ENCODE results near the gene SND1.
A peak's percentile ranks its signal among the peaks of the same experiment; 100 is the strongest.

The SND1 gene

GRCh38 chr7:128119036-128119435, 467.0 kb downstream of the SND1 start:
- DNase-seq (ENCODE audit: low spot score): no peak

- DNase-seq (ENCODE audit: low spot score): no peak
These were observed 468.1 kb downstream of the SND1 start for GRCh38 chr7:128120116-128120515.

GRCh38 chr7:128120976-128121490, 469.0 kb downstream of the SND1 start:
- no peak for DNase-seq (ENCODE audit: low spot score)

GRCh38 chr7:128121711-128122530, 469.9 kb downstream of the SND1 start:
- DNase-seq (ENCODE audit: low spot score): no peak

- DNase-seq (ENCODE audit: low spot score): no peak
These were observed 470.7 kb downstream of the SND1 start for GRCh38 chr7:128122576-128123290.

- DNase-seq (ENCODE audit: low spot score): no peak
These were observed 471.5 kb downstream of the SND1 start for GRCh38 chr7:128123291-128124037.

- DNase-seq (ENCODE audit: low spot score): no peak
These were observed 472.8 kb downstream of the SND1 start for GRCh38 chr7:128124786-128125185.

GRCh38 chr7:128125816-128126215, 473.8 kb downstream of the SND1 start:
- no peak for DNase-seq (ENCODE audit: low spot score)

- no peak for DNase-seq (ENCODE audit: low spot score)
These were observed 476.4 kb downstream of the SND1 start for GRCh38 chr7:128128401-128128800.

- no peak for DNase-seq (ENCODE audit: low spot score)
These were observed 477.4 kb downstream of the SND1 start for GRCh38 chr7:128129224-128129864.

- no peak for DNase-seq (ENCODE audit: low spot score)
These were observed 479.1 kb downstream of the SND1 start for GRCh38 chr7:128131115-128131514.

- DNase-seq (ENCODE audit: low spot score): no peak
These were observed 479.7 kb downstream of the SND1 start for GRCh38 chr7:128131731-128132130.

GRCh38 chr7:128132426-128133069, 480.6 kb downstream of the SND1 start:
- no peak for DNase-seq (ENCODE audit: low spot score)

GRCh38 chr7:128135159-128135514, 483.1 kb downstream of the SND1 start:
- no peak for DNase-seq (ENCODE audit: low spot score)

GRCh38 chr7:128135515-128136214, 483.7 kb downstream of the SND1 start:
- peak; percentile 55 for DNase-seq (ENCODE audit: low spot score)

- DNase-seq (ENCODE audit: low spot score): no peak
These were observed 484.2 kb downstream of the SND1 start for GRCh38 chr7:128136215-128136597.

- DNase-seq (ENCODE audit: low spot score): no peak
These were observed 485.2 kb downstream of the SND1 start for GRCh38 chr7:128137181-128137580.

GRCh38 chr7:128139406-128139805, 487.4 kb downstream of the SND1 start:
- DNase-seq (ENCODE audit: low spot score): no peak

- no peak for DNase-seq (ENCODE audit: low spot score)
These were observed 489.7 kb downstream of the SND1 start for GRCh38 chr7:128141683-128142195.
